AG04449 (cell line): Measurements from ENCODE around the gene ANO9.

Experiments used
- CTCF ChIA-PET: fragments of 350-600 bp; formaldehyde crosslinking; extraction: SDS; loops from one replicate; lab custom pipeline; 2021; ENCODE audit warnings: antibody characterized with exemption; lab: Yijun Ruan, JAX
- POLR2A ChIA-PET: fragments of 400-600, 350-600 bp; formaldehyde crosslinking; extraction: SDS; loops from one replicate; lab custom pipeline; 2020; ENCODE audit warnings: antibody characterized with exemption, inconsistent platforms; lab: Yijun Ruan, JAX
- DNase-seq: peaks from one replicate; pipeline ENCODE4 v3.0.0-alpha.2; 2010; ENCODE audit warnings: low read depth, low spot score
- H3K4me3 ChIP-seq: 2 replicates; pipeline ENCODE4 v1.5.1; 2011; ENCODE audit warnings: low read depth, mild to moderate bottlenecking, control low read depth, low read length
- TF ChIP-seq, protein P1 (sequence below): IDR thresholded peaks from one replicate; pipeline ENCODE4 v1.5.1; 2011; ENCODE audit warnings: mild to moderate bottlenecking, moderate library complexity, low read length, control low read depth, inconsistent platforms; ENCODE audit not compliant: insufficient read depth; ENCODE audit errors: missing control alignments

ANO9 gene

DNA sequence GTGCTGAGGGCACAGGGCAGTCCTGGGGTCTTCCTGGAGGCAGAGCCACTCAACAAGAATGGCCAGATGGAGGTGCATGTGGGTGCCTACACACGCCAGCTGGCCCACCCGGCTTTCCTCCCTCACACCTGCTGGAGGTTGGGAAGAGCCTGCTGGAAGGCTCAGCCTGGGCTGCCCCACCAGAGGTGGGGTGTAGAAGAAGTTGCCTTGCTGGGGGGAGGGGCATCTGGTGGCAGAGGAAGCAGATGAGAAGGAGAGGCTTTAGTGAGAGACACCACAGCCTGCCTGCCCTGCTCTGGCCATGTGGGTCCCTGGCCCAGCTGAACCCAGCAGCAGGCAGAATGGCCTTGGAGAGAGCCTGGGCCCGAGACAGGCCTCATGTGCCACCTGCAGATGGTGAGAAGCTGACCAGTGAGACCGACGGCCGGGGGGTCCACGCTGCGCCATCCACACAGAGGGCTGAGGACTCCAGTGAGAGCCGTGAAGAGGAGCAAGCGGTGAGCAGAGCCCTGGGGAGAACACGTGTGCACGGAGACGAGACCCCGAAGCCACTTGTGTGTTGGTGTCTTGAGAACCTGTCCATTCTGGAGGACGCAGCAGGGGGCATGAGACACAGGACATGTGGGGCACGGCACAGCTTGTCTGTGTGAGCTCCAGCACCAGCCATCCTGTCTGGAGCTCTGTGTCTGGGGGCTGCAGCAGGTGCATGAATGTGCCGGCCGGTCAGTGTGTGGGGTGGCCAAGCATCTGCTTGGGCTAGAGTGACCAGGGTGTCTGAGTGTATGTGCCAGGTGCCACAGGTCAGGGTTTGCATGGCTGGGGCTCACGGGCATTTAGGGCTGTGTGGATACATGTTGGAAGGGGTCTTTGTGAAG, 69.9 kb downstream of the ANO9 start:
- no peak for DNase-seq
- TF ChIP-seq, protein P1, sequence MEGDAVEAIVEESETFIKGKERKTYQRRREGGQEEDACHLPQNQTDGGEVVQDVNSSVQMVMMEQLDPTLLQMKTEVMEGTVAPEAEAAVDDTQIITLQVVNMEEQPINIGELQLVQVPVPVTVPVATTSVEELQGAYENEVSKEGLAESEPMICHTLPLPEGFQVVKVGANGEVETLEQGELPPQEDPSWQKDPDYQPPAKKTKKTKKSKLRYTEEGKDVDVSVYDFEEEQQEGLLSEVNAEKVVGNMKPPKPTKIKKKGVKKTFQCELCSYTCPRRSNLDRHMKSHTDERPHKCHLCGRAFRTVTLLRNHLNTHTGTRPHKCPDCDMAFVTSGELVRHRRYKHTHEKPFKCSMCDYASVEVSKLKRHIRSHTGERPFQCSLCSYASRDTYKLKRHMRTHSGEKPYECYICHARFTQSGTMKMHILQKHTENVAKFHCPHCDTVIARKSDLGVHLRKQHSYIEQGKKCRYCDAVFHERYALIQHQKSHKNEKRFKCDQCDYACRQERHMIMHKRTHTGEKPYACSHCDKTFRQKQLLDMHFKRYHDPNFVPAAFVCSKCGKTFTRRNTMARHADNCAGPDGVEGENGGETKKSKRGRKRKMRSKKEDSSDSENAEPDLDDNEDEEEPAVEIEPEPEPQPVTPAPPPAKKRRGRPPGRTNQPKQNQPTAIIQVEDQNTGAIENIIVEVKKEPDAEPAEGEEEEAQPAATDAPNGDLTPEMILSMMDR: no peak
- ChIA-PET CTCF (interaction anchor here (0.9 to 1.9 kb wide), 4 partner anchors 9 to 77 kb away, joined by 3 to 8 read pairs (median 5); no protein-coding TSS in a partner anchor), POLR2A (interaction anchor here (1.0 to 1.2 kb wide), 2 partner anchors 156 to 165 kb away, joined by 4 to 5 read pairs; partner anchors contain the start of genes BET1L and RIC8A)
- H3K4me3 ChIP-seq: no peak overlapping the region; the same call in 1 of the 2 replicates

DNA sequence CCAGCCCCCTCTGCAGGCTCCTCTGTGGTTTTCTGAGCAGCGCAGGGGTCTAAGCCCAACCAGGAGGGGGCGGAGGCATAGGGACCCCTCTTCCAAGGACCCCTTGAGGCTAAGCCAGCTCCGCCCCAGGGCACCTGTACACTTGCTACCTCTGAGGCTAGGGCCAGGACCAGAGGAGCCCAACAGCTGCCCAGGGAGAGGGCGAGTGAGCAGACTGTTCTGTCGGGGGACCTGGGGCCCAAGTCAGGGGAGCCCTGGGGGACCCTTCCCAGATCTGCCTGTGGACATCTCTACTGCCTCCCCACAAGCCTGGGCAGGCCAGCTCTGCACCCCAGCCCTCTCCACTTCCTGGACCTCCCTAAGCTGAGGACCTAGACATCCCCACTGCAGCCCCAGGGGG, 70.8 kb downstream of the ANO9 start:
- CTCF ChIA-PET: interaction anchor here (0.9 to 1.9 kb wide), 4 partner anchors 8 to 78 kb away, joined by 3 to 8 read pairs (median 5); no protein-coding TSS in a partner anchor
- no peak overlapping the region; the same call in 1 of the 2 replicates for H3K4me3 ChIP-seq
- POLR2A ChIA-PET: interaction anchor here (1.0 to 1.2 kb wide), 2 partner anchors 155 to 164 kb away, joined by 4 to 5 read pairs; partner anchors contain the start of genes BET1L and RIC8A
- no peak for DNase-seq
- TF ChIP-seq, protein P1: no peak

- TF ChIP-seq, protein P1: no peak
- ChIA-PET POLR2A (interaction anchor here (1.0 to 1.2 kb wide), 2 partner anchors 154 to 163 kb away, joined by 4 to 5 read pairs; partner anchors contain the start of genes BET1L and RIC8A), CTCF (interaction anchor here (1.2 to 1.9 kb wide), 3 partner anchors 8 to 79 kb away, joined by 3 to 8 read pairs (median 6); no protein-coding TSS in a partner anchor)
- H3K4me3 ChIP-seq: peak overlapping the region; percentile 70
- DNase-seq: no peak
Measured at GRCh38 chr11:370070-370941, 71.5 kb downstream of the ANO9 start.

DNA sequence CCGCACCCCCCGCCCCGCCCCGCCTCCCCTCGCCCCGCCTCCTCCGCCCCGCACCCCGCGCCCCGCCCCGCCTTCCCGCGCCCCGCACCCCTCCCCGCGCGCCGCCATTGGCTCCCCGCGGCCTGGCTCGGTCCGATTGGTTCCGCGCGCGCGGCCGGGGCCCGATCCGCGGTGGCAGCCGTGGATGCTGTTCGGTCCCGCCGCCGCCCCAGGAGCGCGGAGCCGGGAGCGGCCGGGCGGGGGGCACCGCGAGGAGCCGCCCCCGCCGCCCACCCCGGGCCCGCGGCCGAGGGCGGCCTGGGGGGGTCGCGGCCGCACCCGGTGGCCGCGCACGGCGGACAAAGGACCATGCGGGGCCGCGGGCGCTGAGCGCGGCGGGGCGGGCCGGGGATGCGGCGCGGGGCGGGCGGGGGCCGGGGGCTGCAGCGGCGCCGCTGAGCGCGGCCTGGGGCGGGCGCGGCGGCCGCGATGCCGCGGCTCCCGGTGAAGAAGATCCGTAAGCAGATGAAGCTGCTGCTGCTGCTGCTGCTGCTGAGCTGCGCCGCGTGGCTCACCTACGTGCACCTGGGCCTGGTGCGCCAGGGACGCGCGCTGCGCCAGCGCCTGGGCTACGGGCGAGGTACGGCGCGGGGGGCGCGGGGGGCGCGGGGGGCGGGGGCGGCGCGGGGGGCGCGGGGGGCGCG, 72.3 kb downstream of the ANO9 start, which contains the start of gene B4GALNT4:
Gene B4GALNT4, plus strand, starts transcription at position 164 of the 683 bp plus-strand sequence. Its CDS starts 305 bp downstream, at position 469.
- peak within 1 kb of the TSS; percentile 70 for H3K4me3 ChIP-seq
- CTCF ChIA-PET: interaction anchor here (0.8 to 2.9 kb wide), 3 partner anchors 64 to 119 kb away, joined by 3 to 14 read pairs (median 8); no protein-coding TSS in a partner anchor
- TF ChIP-seq, protein P1: no peak
- DNase-seq: no peak
- POLR2A ChIA-PET: no interaction called here
